IPS-NIHi7 (cell line): ENCODE results near the gene SIGLEC7.
A peak's percentile ranks its signal among the peaks of the same experiment; 100 is the strongest.
"Not testable (repeated sequence)": the region's sequence is repeated elsewhere in the genome, so short reads cannot be mapped to it uniquely, and the experiment has no call there.

ENCODE experiments used
- DNase-seq: peaks from one replicate; pipeline ENCODE4 v3.0.0; 2012; ENCODE audit warnings: mixed read lengths; ENCODE audit errors: extremely low spot score

SIGLEC7 gene

GRCh38 chr19:51138549-51138979, 3.5 kb upstream of the SIGLEC7 start:
- DNase-seq = no peak

DNA sequence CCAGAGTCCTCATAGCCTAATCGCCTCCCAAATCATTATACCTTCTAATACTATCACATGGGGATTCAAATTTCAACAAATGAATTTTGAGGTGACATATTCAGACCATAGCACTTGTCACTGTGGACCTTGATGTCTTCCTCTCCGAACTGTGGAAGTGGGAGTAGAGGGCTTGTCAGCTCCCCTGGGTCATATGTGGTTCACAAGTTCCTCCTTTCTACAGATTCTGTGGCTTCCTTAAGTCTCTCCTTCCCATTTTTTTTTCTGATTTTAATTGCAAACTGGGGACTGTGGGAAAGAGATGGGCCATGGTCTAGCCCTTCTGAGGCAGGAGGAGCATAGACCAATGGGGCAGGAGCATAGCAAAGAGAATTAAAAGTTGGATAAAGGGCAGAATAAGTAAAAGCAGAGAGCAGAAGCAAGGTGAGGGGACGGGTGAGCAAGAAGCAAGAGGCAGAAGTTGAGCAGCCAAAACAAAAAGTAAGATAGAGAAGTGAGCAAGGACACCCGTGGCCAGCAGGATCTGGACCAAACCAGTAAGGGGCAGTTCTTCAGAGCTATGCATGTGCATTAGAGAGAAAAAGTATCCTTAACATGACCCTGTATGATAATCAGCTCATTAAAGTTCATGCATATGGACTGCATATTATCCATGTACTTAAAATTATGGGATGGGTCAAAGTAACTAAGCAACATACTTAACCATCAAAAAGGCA, 2.6 kb upstream of the SIGLEC7 start:
- no peak for DNase-seq

DNA sequence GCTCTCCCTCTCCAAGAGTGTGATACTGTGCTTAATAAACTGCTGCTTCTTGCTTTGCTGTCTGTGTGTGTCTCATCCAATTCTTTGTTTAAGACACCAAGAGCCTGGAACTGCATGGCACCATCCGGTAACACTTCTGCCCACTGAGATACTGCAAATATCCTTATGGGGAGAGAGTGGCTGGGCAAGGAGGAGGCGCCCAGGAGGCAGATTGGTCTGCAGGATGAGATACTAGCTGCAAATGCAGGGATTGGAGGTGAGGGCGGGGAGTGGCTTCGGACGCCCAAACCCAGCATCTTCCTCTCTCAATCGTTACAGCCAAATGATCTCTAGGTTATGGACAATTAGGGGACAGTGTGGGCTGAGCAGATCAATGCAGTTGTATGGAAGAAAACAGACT, 1.7 kb upstream of the SIGLEC7 start:
- DNase-seq = peak; percentile 69

DNA sequence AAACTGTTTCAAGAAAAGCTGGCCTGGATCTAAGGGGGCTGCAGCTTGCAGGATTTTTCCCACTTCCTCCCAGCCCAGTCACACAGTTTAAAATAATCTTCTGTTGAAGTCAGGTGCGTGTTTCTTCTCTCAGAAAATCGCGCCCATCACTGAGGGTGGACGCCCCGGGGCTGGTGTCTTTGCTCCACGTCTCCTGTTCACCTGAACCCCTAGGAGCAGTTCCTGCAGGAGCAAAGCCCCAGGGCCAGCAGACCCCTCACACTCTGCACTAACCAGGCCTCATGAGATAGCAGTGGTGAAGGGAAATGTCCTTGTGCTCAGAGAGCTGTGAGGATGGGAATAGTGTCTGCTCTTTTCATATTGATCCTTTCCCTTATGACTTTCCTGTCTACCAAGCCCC, 920 bp upstream of the SIGLEC7 start:
- no peak for DNase-seq

GRCh38 chr19:51142809-51143475, 841 bp downstream of the SIGLEC7 start:
- not testable (repeated sequence) for DNase-seq

DNA sequence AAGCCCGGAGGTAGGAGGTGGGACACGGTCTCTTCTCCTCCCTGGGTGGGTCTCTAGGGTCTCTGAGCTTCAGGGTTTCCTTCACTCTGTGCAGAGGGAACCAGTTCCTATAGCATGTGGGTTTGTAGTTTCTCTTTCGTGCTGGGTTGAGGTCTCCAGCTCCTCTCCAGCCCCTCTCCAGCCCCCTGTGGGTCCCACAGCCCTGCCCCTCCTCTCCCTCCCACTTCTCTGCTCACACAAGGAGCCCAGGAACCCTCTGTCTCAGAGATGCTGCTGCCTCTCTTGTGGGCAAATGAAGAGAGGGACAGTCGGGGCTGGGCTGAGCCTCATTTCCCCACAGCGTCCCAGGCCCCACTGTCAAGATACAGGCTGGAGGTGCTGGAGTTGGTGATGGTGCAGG, 1.4 kb downstream of the SIGLEC7 start:
- no peak for DNase-seq

DNA sequence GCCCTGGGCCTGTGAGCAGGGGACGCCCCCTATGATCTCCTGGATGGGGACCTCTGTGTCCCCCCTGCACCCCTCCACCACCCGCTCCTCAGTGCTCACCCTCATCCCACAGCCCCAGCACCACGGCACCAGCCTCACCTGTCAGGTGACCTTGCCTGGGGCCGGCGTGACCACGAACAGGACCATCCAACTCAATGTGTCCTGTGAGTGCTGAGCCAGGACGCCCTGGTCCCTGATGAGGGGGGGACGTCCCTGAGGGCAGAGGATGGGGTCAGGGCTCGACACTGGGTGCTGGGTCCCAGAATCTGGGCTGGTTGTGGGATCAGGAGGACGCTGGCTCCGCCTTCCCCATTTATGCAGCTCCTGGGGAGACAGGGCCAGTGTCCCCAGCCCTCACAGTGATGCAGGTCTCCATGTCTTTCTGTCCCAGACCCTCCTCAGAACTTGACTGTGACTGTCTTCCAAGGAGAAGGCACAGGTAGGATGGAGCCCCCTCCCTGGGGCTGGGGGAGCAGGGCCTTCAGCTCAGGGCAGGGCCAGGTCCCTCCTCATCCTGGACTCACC, 2.5 kb downstream of the SIGLEC7 start:
- no peak for DNase-seq

GRCh38 chr19:51145916-51146493, 3.9 kb downstream of the SIGLEC7 start:
- no peak for DNase-seq

- DNase-seq = no peak
These were observed 4.7 kb downstream of the SIGLEC7 start for GRCh38 chr19:51146751-51147150.

- DNase-seq = no peak
These were observed 5.6 kb downstream of the SIGLEC7 start for GRCh38 chr19:51147663-51148062.

- no peak for DNase-seq
These were observed 6.5 kb downstream of the SIGLEC7 start for GRCh38 chr19:51148580-51148979.

DNA sequence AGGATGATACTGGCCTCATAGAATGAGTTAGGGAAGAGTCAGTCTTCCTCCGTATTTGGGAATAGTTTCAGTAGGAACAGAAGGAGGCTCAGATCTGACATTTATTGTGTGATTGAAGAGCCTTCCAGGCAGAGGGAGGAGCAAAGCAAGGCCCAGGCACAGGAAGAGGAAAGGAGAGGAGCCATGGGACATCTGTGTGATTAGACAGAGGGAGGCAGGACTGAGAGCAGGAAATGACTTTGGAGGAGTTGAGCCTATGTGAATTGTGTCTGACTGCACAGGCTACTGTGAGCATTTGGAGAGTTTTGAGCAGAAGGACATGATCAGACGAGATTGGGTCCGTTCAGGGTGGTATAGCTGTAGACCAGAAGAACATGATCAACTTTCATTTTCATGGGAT, 8.5 kb downstream of the SIGLEC7 start:
- no peak for DNase-seq

DNA sequence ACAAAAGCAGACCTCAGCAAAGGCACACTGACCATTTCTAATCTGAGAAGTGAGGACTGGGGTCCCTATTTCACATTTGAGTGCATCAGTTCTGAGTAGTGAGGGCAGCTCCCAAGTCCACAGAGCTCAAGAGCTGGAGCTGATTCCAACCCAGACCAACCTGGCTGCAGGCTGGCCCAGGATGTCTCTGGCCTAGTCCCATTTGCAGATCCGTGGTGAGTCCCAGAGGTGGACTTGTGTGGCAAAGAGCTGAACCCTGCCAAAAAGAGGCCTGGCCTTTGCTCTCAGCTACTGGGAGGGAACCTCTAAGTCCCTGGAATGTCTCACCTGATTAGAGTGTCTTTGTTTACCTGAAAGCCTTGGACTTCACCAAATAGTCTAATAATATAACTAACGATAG, 14.6 kb downstream of the SIGLEC7 start:
- DNase-seq = no peak

GRCh38 chr19:51157265-51157664, 15.2 kb downstream of the SIGLEC7 start:
- no peak for DNase-seq

DNA sequence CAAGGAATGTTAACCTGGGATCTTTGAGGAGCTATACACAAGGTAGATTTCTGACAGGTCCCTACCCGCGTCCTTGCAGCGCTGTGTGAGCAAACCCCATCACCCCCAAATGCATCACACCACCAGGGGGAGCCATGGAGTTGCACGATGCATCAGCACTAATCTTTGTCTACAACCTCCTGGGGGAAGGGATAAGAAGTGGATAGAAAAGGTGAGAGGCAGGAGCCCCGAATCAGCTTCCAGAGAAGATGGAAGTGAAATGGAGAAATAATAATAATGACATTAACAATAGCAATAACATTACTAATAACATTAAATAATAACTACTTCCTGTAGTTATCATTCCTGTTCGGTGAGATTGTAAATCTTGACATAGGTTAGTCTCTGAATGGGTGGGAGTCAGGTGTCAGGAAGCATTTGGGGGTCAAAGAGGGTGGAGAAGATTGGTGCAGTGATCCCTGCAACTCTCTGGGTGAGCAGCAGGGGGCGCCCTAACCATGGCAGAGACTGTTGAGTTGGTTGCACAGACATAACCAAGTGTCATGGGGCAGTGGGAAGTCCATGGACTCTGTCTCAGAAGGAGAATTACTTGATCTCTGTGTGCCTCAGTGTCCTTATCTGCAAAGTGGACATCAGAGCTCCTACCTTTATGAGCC, 16.5 kb downstream of the SIGLEC7 start:
- peak; percentile 81 for DNase-seq

- DNase-seq = no peak
These were observed 17.6 kb downstream of the SIGLEC7 start for GRCh38 chr19:51159656-51160055.

GRCh38 chr19:51161266-51161665, 19.2 kb downstream of the SIGLEC7 start:
- DNase-seq = no peak

DNA sequence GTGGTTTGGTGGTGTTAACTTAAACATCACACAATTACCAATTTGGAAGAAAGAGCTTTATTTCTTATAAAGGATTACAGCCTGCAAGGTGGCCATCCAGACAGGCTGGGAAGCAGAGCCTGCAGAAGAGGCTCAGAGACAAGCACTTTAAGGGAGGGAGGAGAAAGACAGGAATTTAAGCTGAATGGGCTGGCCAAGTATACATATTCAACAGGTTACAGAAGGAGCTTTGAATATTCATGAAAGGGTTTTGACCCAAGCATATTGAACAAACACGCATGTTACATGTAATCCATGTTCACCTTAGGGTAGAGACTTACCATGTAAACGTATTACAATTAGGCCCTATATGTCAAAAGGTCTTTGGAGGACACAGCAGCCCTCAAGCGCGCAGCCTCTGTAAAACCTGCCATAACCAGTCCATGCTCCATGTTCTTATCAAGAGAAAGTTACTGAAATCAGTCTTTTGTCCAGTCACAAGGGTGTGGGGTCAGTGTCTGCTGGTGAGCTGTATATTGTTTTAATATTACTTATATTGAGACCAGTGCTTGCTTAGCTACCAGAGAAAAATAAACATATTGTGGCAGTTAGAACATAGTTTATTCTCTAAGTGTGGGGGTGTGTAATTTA, 19.9 kb downstream of the SIGLEC7 start:
- no peak for DNase-seq

DNA sequence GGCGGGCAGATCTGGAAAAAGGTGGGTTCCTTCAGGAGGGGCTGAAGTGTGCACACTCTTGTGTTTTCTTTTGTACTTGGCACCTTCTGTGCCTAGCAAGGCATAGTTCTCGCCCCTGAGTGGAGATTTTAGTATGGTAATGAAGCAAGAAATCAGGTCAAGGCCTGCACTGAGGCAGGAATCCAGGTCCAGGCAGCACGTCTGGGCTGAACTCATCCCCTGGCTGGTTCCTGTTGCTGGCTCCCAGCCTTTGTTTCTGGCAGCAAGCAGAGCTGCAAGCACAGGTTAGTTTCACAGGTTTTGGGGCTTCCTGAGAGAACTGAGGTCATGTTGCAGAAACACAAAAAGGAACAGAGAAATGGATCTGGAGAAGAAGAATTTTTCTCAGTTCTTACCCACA, 21.2 kb downstream of the SIGLEC7 start:
- no peak for DNase-seq

DNA sequence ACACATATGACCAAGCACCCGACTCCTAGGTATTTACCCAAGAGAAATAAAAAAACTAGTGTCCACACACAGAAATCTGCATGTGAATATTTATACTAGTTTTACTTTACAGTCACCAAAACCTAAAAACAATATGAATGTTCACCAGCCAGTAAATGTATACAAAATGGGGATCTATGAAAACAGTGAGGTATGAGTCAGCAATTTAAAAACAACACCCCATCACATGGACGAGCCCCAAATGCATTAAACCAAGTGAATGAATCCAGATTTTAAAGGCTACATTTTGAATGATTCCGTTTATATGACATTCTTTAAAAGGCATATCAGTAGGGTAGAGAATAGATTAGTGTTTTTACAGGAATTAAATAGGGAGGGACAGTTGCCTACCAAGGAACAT, 22.1 kb downstream of the SIGLEC7 start:
- no peak for DNase-seq

DNA sequence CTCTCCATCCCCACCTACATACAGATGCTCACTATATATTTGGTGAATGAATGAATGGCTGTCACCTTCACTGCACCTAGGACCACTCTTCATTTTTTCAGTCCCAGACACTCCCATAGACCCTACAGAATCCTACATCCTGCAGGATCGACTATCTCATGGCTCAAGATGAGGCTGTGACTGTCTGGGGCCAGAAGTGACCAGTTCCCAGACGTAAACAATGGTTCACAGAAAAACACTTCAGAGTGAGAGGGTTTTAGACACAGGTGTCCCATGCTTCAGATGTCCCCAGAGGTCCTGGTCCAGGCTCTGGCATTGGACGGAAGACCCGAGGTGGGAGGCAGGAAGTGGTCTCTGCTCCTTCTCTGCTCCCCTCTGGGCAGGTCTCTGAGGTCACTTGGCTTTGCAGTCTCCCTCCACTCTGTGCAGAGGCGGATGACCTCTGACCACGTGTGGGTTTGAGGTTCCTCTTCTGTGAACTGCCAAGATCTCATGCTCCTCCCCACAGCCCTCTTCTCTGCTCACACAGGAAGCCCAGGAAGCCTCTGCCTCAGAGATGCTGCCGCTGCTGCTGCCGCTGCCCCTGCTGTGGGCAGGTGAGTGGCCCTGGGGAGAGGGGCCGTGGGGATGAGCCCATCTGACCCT, 24.9 kb downstream of the SIGLEC7 start:
- no peak for DNase-seq
